Body of pancreas (tissue), 4 donors: Measurements from ENCODE around the gene TBC1D4.

ENCODE experiments used
- POLR2A ChIP-seq, 3 donors: fragments of 450-650 bp; IDR thresholded peaks; one replicate each; pipeline ENCODE4 v1.6.1; 2016; ENCODE audit warnings: antibody characterized with exemption in 3 of 3, mild to moderate bottlenecking in 2 of 3
- TF ChIP-seq, protein P1 (sequence below), 7 experiments: fragments of 450-650 bp in 4 of 7; fragments of 200-600 bp in 3 of 7; sonication (generic) in 3 of 7; IDR thresholded peaks; one replicate each; pipeline ENCODE4 v1.5.1; 2016 to 2019; ENCODE audit warnings: antibody characterized with exemption in 7 of 7

DNA sequence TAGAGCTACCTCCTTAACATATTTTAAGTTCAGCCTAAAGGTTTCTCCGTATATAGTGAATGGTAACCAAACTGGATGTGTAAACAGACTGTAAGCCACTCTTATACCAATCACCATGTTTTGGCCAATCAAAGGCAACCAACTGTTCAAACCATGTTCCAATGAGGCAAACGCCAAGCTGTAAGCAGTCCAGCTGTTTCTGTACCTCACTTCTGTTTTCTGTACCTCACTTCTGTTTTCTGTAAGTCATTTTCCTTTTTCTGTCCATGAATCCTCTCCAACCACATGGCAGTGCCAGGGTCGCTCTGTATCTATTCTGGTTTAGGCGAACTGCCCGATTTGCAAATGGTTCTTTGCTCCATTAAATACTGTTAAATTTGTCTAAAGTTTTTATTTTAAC is 31.3 kb upstream of the TBC1D4 start:
- TF ChIP-seq, protein P1, sequence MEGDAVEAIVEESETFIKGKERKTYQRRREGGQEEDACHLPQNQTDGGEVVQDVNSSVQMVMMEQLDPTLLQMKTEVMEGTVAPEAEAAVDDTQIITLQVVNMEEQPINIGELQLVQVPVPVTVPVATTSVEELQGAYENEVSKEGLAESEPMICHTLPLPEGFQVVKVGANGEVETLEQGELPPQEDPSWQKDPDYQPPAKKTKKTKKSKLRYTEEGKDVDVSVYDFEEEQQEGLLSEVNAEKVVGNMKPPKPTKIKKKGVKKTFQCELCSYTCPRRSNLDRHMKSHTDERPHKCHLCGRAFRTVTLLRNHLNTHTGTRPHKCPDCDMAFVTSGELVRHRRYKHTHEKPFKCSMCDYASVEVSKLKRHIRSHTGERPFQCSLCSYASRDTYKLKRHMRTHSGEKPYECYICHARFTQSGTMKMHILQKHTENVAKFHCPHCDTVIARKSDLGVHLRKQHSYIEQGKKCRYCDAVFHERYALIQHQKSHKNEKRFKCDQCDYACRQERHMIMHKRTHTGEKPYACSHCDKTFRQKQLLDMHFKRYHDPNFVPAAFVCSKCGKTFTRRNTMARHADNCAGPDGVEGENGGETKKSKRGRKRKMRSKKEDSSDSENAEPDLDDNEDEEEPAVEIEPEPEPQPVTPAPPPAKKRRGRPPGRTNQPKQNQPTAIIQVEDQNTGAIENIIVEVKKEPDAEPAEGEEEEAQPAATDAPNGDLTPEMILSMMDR (IDR thresholded peaks at IDR 0.05): no peak
- no peak for TF ChIP-seq POLR2A (IDR thresholded peaks at IDR 0.05)
